Activated CD8-positive, alpha-beta memory T cell treated with anti-CD3 and anti-CD28 coated beads, Interleukin-2, amount 10 ng/mL, durations not matched to agents 7 days and 5 days (primary cell): ENCODE data around the gene CKAP5. TPM values are rescaled to one million over a fixed set of nuclear protein-coding genes. Genes with fewer than 3 reads are reported as not detected.

Source experiments
- ATAC-seq: fragments of 150-1000 bp; cut with Tn5 transposase; one replicate; pipeline ENCODE4 v1.10.0; 2021; ENCODE audit warnings: moderate library complexity
- CTCF ChIA-PET: fragments of 350-600 bp; sonication (Branson Sonifier 250); formaldehyde crosslinking; loops from one replicate; lab custom pipeline; 2021; ENCODE audit warnings: antibody characterized with exemption; lab: Charles Lee
- DNase-seq: peaks from one replicate; pipeline ENCODE4 v3.0.0-alpha.2; 2020
- H3K27ac Mint-ChIP-seq: one replicate; pipeline ENCODE4 v1.8.0; 2021; ENCODE audit warnings: mild to moderate bottlenecking, mixed read lengths
- H3K27me3 Mint-ChIP-seq: one replicate; pipeline ENCODE4 v1.8.0; 2021; ENCODE audit warnings: mixed read lengths
- H3K36me3 Mint-ChIP-seq: one replicate; pipeline ENCODE4 v1.8.0; 2021; ENCODE audit warnings: mild to moderate bottlenecking, mixed read lengths
- H3K4me1 Mint-ChIP-seq: one replicate; pipeline ENCODE4 v1.8.0; 2021; ENCODE audit warnings: mixed read lengths
- H3K4me3 Mint-ChIP-seq: one replicate; pipeline ENCODE4 v1.8.0; 2021; ENCODE audit warnings: mild to moderate bottlenecking, moderate library complexity, mixed read lengths
- H3K9me3 Mint-ChIP-seq: one replicate; pipeline ENCODE4 v1.8.0; 2022; ENCODE audit warnings: low read depth, mixed read lengths
- microRNA-seq: library from miRNA; unstranded; fragments of <30 nt; microRNA quantifications from one replicate; pipeline ENCODE4 v1.2.0, GENCODE V29; 2022
- total RNA-seq, 2 experiments: library from RNA; stranded (reverse); gene quantifications; one replicate each; pipeline ENCODE4 v1.2.3, GENCODE V29; 2021

The CKAP5 gene
- total RNA-seq, 2 experiments from 2014 or later = 167 to 180 TPM

GRCh38 chr11:46695345-46696211 is 150.5 kb downstream of the CKAP5 start:
- no peak overlapping the region for H3K4me3 Mint-ChIP-seq
- ATAC-seq = no peak
- H3K27me3 Mint-ChIP-seq = no peaks in the 10 kb centered on the region
- CTCF ChIA-PET = interaction anchor here (1.5 kb wide), 1 partner anchor 25 kb away, joined by 5 read pairs; no protein-coding TSS in a partner anchor
- peaks cover 20% of the 10 kb centered on the region for H3K4me1 Mint-ChIP-seq
- DNase-seq = no peak
- no peak overlapping the region for H3K27ac Mint-ChIP-seq
- H3K36me3 Mint-ChIP-seq = peaks cover 5% of the 10 kb centered on the region
- H3K9me3 Mint-ChIP-seq = no peaks in the 10 kb centered on the region

- DNase-seq (no peak), ATAC-seq (no peak)
- Mint-ChIP-seq H3K27me3 (no peaks in the 10 kb centered on the region), H3K9me3 (no peaks in the 10 kb centered on the region), H3K27ac (no peak overlapping the region), H3K4me3 (no peak overlapping the region), H3K4me1 (peaks cover 19% of the 10 kb centered on the region), H3K36me3 (peaks cover 2% of the 10 kb centered on the region)
- CTCF ChIA-PET = interaction anchor here (1.0 kb wide), 1 partner anchor 24 kb away, joined by 3 read pairs; no protein-coding TSS in a partner anchor
Measured at GRCh38 chr11:46694607-46695006, 151.5 kb downstream of the CKAP5 start.

- H3K9me3 Mint-ChIP-seq = no peaks in the 10 kb centered on the region
- peaks cover 4% of the 10 kb centered on the region for H3K36me3 Mint-ChIP-seq
- H3K4me3 Mint-ChIP-seq = no peak overlapping the region
- H3K27ac Mint-ChIP-seq = no peak overlapping the region
- H3K27me3 Mint-ChIP-seq = no peaks in the 10 kb centered on the region
- DNase-seq = no peak
- no peak for ATAC-seq
- peaks cover 14% of the 10 kb centered on the region for H3K4me1 Mint-ChIP-seq
- CTCF ChIA-PET = interaction anchor here (1.0 kb wide), 1 partner anchor 23 kb away, joined by 3 read pairs; no protein-coding TSS in a partner anchor
Measured at GRCh38 chr11:46694072-46694471, 152.0 kb downstream of the CKAP5 start.

GRCh38 chr11:46693597-46694012 is 152.5 kb downstream of the CKAP5 start:
- DNase-seq (no peak), ATAC-seq (no peak)
- Mint-ChIP-seq H3K4me3 (no peak overlapping the region), H3K27ac (no peak overlapping the region), H3K4me1 (peaks cover 10% of the 10 kb centered on the region), H3K36me3 (peaks cover 6% of the 10 kb centered on the region), H3K27me3 (no peaks in the 10 kb centered on the region), H3K9me3 (no peaks in the 10 kb centered on the region)
- CTCF ChIA-PET = interaction anchor here (1.0 kb wide), 1 partner anchor 23 kb away, joined by 3 read pairs; no protein-coding TSS in a partner anchor

Small RNA genes within 50 kb of the gene (microRNA-seq; reads per million reads assigned to microRNA genes)
- 6.0 reads per million, percentile 16 among the genes with 10 or more reads in this experiment for gene MIR5582

Other genes with a start within 250 kb of the CKAP5 start
- 1 to 10 TPM; 5.9 to 6.6 TPM for gene HARBI1, start 229.1 kb downstream of the CKAP5 start, total RNA-seq
- gene ATG13, start 228.7 kb downstream of the CKAP5 start, total RNA-seq = 10 to 100 TPM; 64.0 to 72.9 TPM
- 10 to 100 TPM; 61.9 to 68.5 TPM for gene ARHGAP1, start 145.7 kb downstream of the CKAP5 start, total RNA-seq
- 10 to 100 TPM; 12.6 to 15.0 TPM for gene ZNF408, start 145.2 kb downstream of the CKAP5 start, total RNA-seq
- not detected for gene F2, start 127.1 kb downstream of the CKAP5 start, total RNA-seq
- under 1 TPM; 0.12 to 0.16 TPM for gene LRP4, start 72.3 kb upstream of the CKAP5 start, total RNA-seq
- 10 to 100 TPM; 14.5 to 18.2 TPM for gene CSTPP1, start 90.5 kb upstream of the CKAP5 start, total RNA-seq